T-cell (primary cell): Measurements from ENCODE around the gene CAMK2N1. TPM values are rescaled to one million over a fixed set of nuclear protein-coding genes. Genes with fewer than 3 reads are reported as not detected.

ENCODE experiments used
- ATAC-seq, 4 experiments: fragments of 200-7000 bp in 3 of 4; fragments of 150-1000 bp in 1 of 4; cut with Tn5 transposase; replicated peaks in 1 of 4; 1 replicate in 3 of 4; 2 replicates in 1 of 4; pipeline ENCODE4 v1.10.0; 2021; ENCODE audit warnings: moderate library complexity in 3 of 4, mild to moderate bottlenecking in 2 of 4, moderate number of reproducible peaks in 1 of 4
- CTCF ChIA-PET, 2 donors: fragments of 300-600 bp; sonication (Branson Sonifier 250); formaldehyde crosslinking; loops; one replicate each; lab custom pipeline; 2022; ENCODE audit warnings: antibody characterized with exemption in 2 of 2; lab: Charles Lee
- POLR2A ChIA-PET, 2 donors: fragments of 300-600 bp; sonication (Branson Sonifier 250); formaldehyde crosslinking; loops; one replicate each; lab custom pipeline; 2022; ENCODE audit warnings: antibody characterized with exemption in 2 of 2; lab: Charles Lee
- DNase-seq, 35 experiments: peaks; one replicate each; pipeline versions ENCODE4 v3.0.0 to v3.0.0-alpha.2; 2013 to 2023
- H3K27ac ChIP-seq: one replicate; pipeline ENCODE4 v1.5.1; 2013; ENCODE audit warnings: low read length
- H3K27me3 ChIP-seq, 2 experiments: replicated peaks in 1 of 2; 1 replicate in 1 of 2; 2 replicates in 1 of 2; pipeline versions ENCODE4 v1.6.1 to v1.7.0; 2013; ENCODE audit warnings: low read length in 1 of 2, mixed read lengths in 1 of 2; ENCODE audit not compliant: control insufficient read depth in 2 of 2, insufficient read depth in 2 of 2; ENCODE audit errors: extremely low read depth in 1 of 2
- H3K36me3 ChIP-seq, 2 donors: 1 replicate in 1 of 2; 2 replicates in 1 of 2; pipeline versions ENCODE4 v1.6.1 to v1.7.0; 2013; ENCODE audit warnings: low read length in 1 of 2; ENCODE audit not compliant: control insufficient read depth in 2 of 2, insufficient read depth in 1 of 2; ENCODE audit errors: extremely low read depth in 1 of 2
- H3K4me1 ChIP-seq, 2 experiments: 1 replicate in 1 of 2; 2 replicates in 1 of 2; pipeline versions ENCODE4 v1.6.1 to v1.7.0; 2013; ENCODE audit warnings: low read length in 2 of 2, mixed read lengths in 1 of 2; ENCODE audit not compliant: insufficient read depth in 2 of 2, control insufficient read depth in 1 of 2; ENCODE audit errors: extremely low read depth in 1 of 2
- H3K4me3 ChIP-seq, 2 donors: 1 replicate in 1 of 2; 2 replicates in 1 of 2; pipeline versions ENCODE4 v1.5.1 to v1.7.0; 2013; ENCODE audit warnings: mild to moderate bottlenecking in 2 of 2, low read length in 1 of 2, moderate library complexity in 1 of 2; ENCODE audit not compliant: control insufficient read depth in 1 of 2; ENCODE audit errors: extremely low read depth in 1 of 2
- H3K9me3 ChIP-seq: 2 replicates; pipeline ENCODE4 v1.7.0; 2013
- H3K27ac Mint-ChIP-seq, 2 donors: one replicate each; pipeline ENCODE4 v1.8.0; 2020 to 2021; ENCODE audit warnings: mild to moderate bottlenecking in 2 of 2, mixed read lengths in 2 of 2
- H3K27me3 Mint-ChIP-seq, 2 donors: one replicate each; pipeline ENCODE4 v1.8.0; 2021 to 2022; ENCODE audit warnings: mixed read lengths in 2 of 2
- H3K36me3 Mint-ChIP-seq: one replicate; pipeline ENCODE4 v1.8.0; 2021; ENCODE audit warnings: mixed read lengths
- H3K4me1 Mint-ChIP-seq, 3 donors: one replicate each; pipeline ENCODE4 v1.8.0; 2020 to 2022; ENCODE audit warnings: mixed read lengths in 3 of 3, mild to moderate bottlenecking in 1 of 3
- H3K4me3 Mint-ChIP-seq, 3 donors: one replicate each; pipeline ENCODE4 v1.8.0; 2020 to 2022; ENCODE audit warnings: mild to moderate bottlenecking in 3 of 3, mixed read lengths in 3 of 3, moderate library complexity in 3 of 3
- H3K9me3 Mint-ChIP-seq, 3 donors: one replicate each; pipeline ENCODE4 v1.8.0; 2020 to 2022; ENCODE audit warnings: mixed read lengths in 3 of 3
- WGBS: methylation state at CpG from one replicate; pipeline ENCODE4 v1.1.5; 2013; ENCODE audit warnings: missing lambda C conversion rate; ENCODE audit not compliant: insufficient coverage; 5-methylcytosine and 5-hydroxymethylcytosine counted together
- total RNA-seq, 35 experiments: library from RNA in 6 of 35; stranded (reverse) in 6 of 35; fragments of 120-200 nt in 1 of 35; gene quantifications; one replicate each; pipeline versions ENCODE4 v1.2.1 to v1.2.4 and lab custom pipeline; 2013 to 2026

CAMK2N1 gene
- total RNA-seq, 5 donors from 2014 or later (not counting 1 experiment from before 2014, with no cell fraction given) = 2.5 to 7.9 (median 7.1) TPM

GRCh38 chr1:20493839-20494608 lies 8.0 kb upstream of the CAMK2N1 start:
- ChIA-PET CTCF (interaction anchor here (0.5 to 1.4 kb wide), 9 partner anchors 9 to 600 kb away, joined by 3 to 5 read pairs (median 3); no protein-coding TSS in a partner anchor), POLR2A (no interaction called here)
- DNase-seq (peak; percentile 51 to 90 (median 75)), ATAC-seq (peak; percentile 80 to 83 (median 82))
- Mint-ChIP-seq H3K4me3 (no peak overlapping the region), H3K9me3 (no peaks in the 10 kb centered on the region), H3K27me3 (peaks cover 0 to 4% of the 10 kb centered on the region in 2 donors), H3K36me3 (peaks cover 5% of the 10 kb centered on the region), H3K4me1 (peaks cover 0 to 18% (median 15%) of the 10 kb centered on the region in 3 donors), H3K27ac (no peak overlapping the region)
- peaks cover 0 to 9% of the 10 kb centered on the region in 2 experiments for H3K4me1 ChIP-seq
- H3K27me3 ChIP-seq = peaks cover 0 to 13% of the 10 kb centered on the region in 2 experiments
- H3K36me3 ChIP-seq = peaks cover 5 to 10% of the 10 kb centered on the region in 2 donors
- peak overlapping the region in 1 of 2 donors; percentile 13 for H3K4me3 ChIP-seq
- WGBS = 13% methylated on average over 11 of the region's 16 CpGs
- H3K9me3 ChIP-seq = no peaks in the 10 kb centered on the region
- no peak overlapping the region for H3K27ac ChIP-seq

- Histone ChIP-seq H3K36me3 (peaks cover 3 to 5% of the 10 kb centered on the region in 2 donors), H3K4me1 (peaks cover 0 to 9% of the 10 kb centered on the region in 2 experiments), H3K27ac (no peak overlapping the region), H3K4me3 (no peak overlapping the region), H3K27me3 (peaks cover 5 to 14% of the 10 kb centered on the region in 2 experiments), H3K9me3 (no peaks in the 10 kb centered on the region)
- H3K27me3 Mint-ChIP-seq = peaks cover 0 to 4% of the 10 kb centered on the region in 2 donors
- POLR2A ChIA-PET = no interaction called here
- H3K9me3 Mint-ChIP-seq = no peaks in the 10 kb centered on the region
- ATAC-seq = no peak
- H3K27ac Mint-ChIP-seq = no peak overlapping the region
- 50% methylated on average over 3 of the region's 5 CpGs for WGBS
- H3K4me3 Mint-ChIP-seq = no peak overlapping the region
- CTCF ChIA-PET = interaction anchor here in 1 of 2 donors (0.6 to 1.4 kb wide), 3 partner anchors 10 to 600 kb away, joined by 3 to 5 read pairs (median 3); no protein-coding TSS in a partner anchor
- peaks cover 0 to 18% (median 15%) of the 10 kb centered on the region in 3 donors for H3K4me1 Mint-ChIP-seq
- no peaks in the 10 kb centered on the region for H3K36me3 Mint-ChIP-seq
- DNase-seq = no peak
Observed at GRCh38 chr1:20493309-20493708, 7.3 kb upstream of the CAMK2N1 start.

- Histone ChIP-seq H3K4me1 (peaks cover 0 to 9% of the 10 kb centered on the region in 2 experiments), H3K4me3 (no peak overlapping the region), H3K9me3 (no peaks in the 10 kb centered on the region), H3K27ac (no peak overlapping the region), H3K36me3 (peaks cover 0 to 5% of the 10 kb centered on the region in 2 donors), H3K27me3 (peaks cover 6 to 17% of the 10 kb centered on the region in 2 experiments)
- DNase-seq = no peak
- Mint-ChIP-seq H3K36me3 (no peaks in the 10 kb centered on the region), H3K27me3 (peaks cover 3 to 9% of the 10 kb centered on the region in 2 donors), H3K4me3 (peak overlapping the region in 1 of 3 donors; percentile 40), H3K27ac (no peak overlapping the region), H3K4me1 (peaks cover 0 to 18% (median 15%) of the 10 kb centered on the region in 3 donors), H3K9me3 (no peaks in the 10 kb centered on the region)
- ChIA-PET POLR2A (interaction anchor here in 1 of 2 donors (0.6 kb wide), 1 partner anchor 280 kb away, joined by 6 read pairs; no protein-coding TSS in a partner anchor), CTCF (interaction anchor here in 1 of 2 donors (0.6 kb wide), 1 partner anchor 49 kb away, joined by 3 read pairs; no protein-coding TSS in a partner anchor)
- WGBS = 69% methylated on average over 2 of the region's 7 CpGs
- ATAC-seq = no peak
Observed at GRCh38 chr1:20492751-20493150, 6.7 kb upstream of the CAMK2N1 start.

- H3K27me3 ChIP-seq = peaks cover 10 to 24% of the 10 kb centered on the region in 2 experiments
- CTCF ChIA-PET = no interaction called here
- Mint-ChIP-seq H3K27me3 (peaks cover 9 to 15% of the 10 kb centered on the region in 2 donors), H3K27ac (no peak overlapping the region), H3K9me3 (no peaks in the 10 kb centered on the region), H3K36me3 (no peaks in the 10 kb centered on the region), H3K4me3 (no peak overlapping the region), H3K4me1 (peaks cover 7 to 20% (median 19%) of the 10 kb centered on the region in 3 donors)
- no peak overlapping the region for H3K4me3 ChIP-seq
- H3K4me1 ChIP-seq = peaks cover 0 to 14% of the 10 kb centered on the region in 2 experiments
- 16% methylated on average over 2 of the region's 7 CpGs for WGBS
- POLR2A ChIA-PET = no interaction called here
- no peak for ATAC-seq
- H3K9me3 ChIP-seq = no peaks in the 10 kb centered on the region
- H3K36me3 ChIP-seq = peaks cover 0 to 3% of the 10 kb centered on the region in 2 donors
- no peak for DNase-seq
- H3K27ac ChIP-seq = no peak overlapping the region
Observed at GRCh38 chr1:20491866-20492265, 5.9 kb upstream of the CAMK2N1 start.

- no peaks in the 10 kb centered on the region for H3K36me3 Mint-ChIP-seq
- H3K4me1 ChIP-seq = peaks cover 0 to 21% of the 10 kb centered on the region in 2 experiments
- DNase-seq (no peak), ATAC-seq (no peak)
- H3K4me3 ChIP-seq = no peak overlapping the region
- no CpG with 5 or more reads among the region's 6 CpGs for WGBS
- no peak overlapping the region for H3K4me3 Mint-ChIP-seq
- no peak overlapping the region for H3K27ac Mint-ChIP-seq
- H3K27me3 Mint-ChIP-seq = peaks cover 9 to 16% of the 10 kb centered on the region in 2 donors
- CTCF ChIA-PET = no interaction called here
- peaks cover 10 to 31% of the 10 kb centered on the region in 2 experiments for H3K27me3 ChIP-seq
- peaks cover 7 to 14% (median 12%) of the 10 kb centered on the region in 3 donors for H3K4me1 Mint-ChIP-seq
- no peaks in the 10 kb centered on the region for H3K9me3 ChIP-seq
- no peak overlapping the region for H3K27ac ChIP-seq
- POLR2A ChIA-PET = no interaction called here
- no peaks in the 10 kb centered on the region for H3K9me3 Mint-ChIP-seq
- peaks cover 0 to under 1% of the 10 kb centered on the region in 2 donors for H3K36me3 ChIP-seq
Observed at GRCh38 chr1:20491178-20491577, 5.2 kb upstream of the CAMK2N1 start.

- peaks cover 0 to 29% of the 10 kb centered on the region in 2 experiments for H3K4me1 ChIP-seq
- H3K9me3 ChIP-seq = no peaks in the 10 kb centered on the region
- no peaks in the 10 kb centered on the region for H3K36me3 ChIP-seq
- ChIA-PET CTCF (no interaction called here), POLR2A (no interaction called here)
- H3K27me3 Mint-ChIP-seq = peaks cover 33 to 37% of the 10 kb centered on the region in 2 donors
- H3K4me3 Mint-ChIP-seq = peak overlapping the region; percentile 67 to 92 (median 79)
- peak overlapping the region; percentile 55 to 66 for H3K27ac Mint-ChIP-seq
- 6% methylated on average over 2 of the region's 4 CpGs for WGBS
- peaks cover 15 to 52% of the 10 kb centered on the region in 2 experiments for H3K27me3 ChIP-seq
- H3K27ac ChIP-seq = no peak overlapping the region
- H3K9me3 Mint-ChIP-seq = no peaks in the 10 kb centered on the region
- no peaks in the 10 kb centered on the region for H3K36me3 Mint-ChIP-seq
- DNase-seq = no peak
- no peak overlapping the region for H3K4me3 ChIP-seq
- no peak for ATAC-seq
- H3K4me1 Mint-ChIP-seq = peaks cover 15 to 22% (median 17%) of the 10 kb centered on the region in 3 donors
Observed at GRCh38 chr1:20487236-20487590, 1.2 kb upstream of the CAMK2N1 start.
